H9 (cell line): ENCODE data around the gene C7. TPM values are rescaled to one million over a fixed set of nuclear protein-coding genes. Genes with fewer than 3 reads are reported as not detected.

Experiments used
- DNase-seq: peaks from one replicate; pipeline ENCODE4 v3.0.0-alpha.2; 2017
- H2AFZ ChIP-seq: one replicate; pipeline ENCODE4 v1.6.1; 2013; ENCODE audit warnings: mild to moderate bottlenecking, low read length, control low read depth, moderate library complexity
- H2AK5ac ChIP-seq: 2 replicates; pipeline ENCODE4 v1.6.1; 2013; ENCODE audit warnings: low read length, control low read depth, mixed read lengths; ENCODE audit not compliant: insufficient read length
- H2BK120ac ChIP-seq: one replicate; pipeline ENCODE4 v1.6.1; 2013; ENCODE audit warnings: low read depth, mild to moderate bottlenecking, low read length, control low read depth, inconsistent platforms; ENCODE audit not compliant: poor library complexity, severe bottlenecking
- H2BK12ac ChIP-seq: 2 replicates; pipeline ENCODE4 v1.6.1; 2013; ENCODE audit warnings: low read length, control low read depth, mixed read lengths, low read depth; ENCODE audit not compliant: insufficient read length
- H2BK15ac ChIP-seq: 2 replicates; pipeline ENCODE4 v1.6.1; 2013; ENCODE audit warnings: low read depth, low read length, control low read depth
- H2BK20ac ChIP-seq: one replicate; pipeline ENCODE4 v1.6.1; 2013; ENCODE audit warnings: low read depth, mild to moderate bottlenecking, low read length, control low read depth, inconsistent platforms; ENCODE audit not compliant: poor library complexity, severe bottlenecking
- H2BK5ac ChIP-seq: 2 replicates; pipeline ENCODE4 v1.6.1; 2013; ENCODE audit warnings: low read length, control low read depth, mixed read lengths; ENCODE audit not compliant: insufficient read length
- H3K14ac ChIP-seq: 2 replicates; pipeline ENCODE4 v1.6.1; 2013; ENCODE audit warnings: low read length, control low read depth; ENCODE audit not compliant: insufficient read depth
- H3K18ac ChIP-seq: 2 replicates; pipeline ENCODE4 v1.6.1; 2013; ENCODE audit warnings: low read depth, mild to moderate bottlenecking, mixed read lengths, low read length, control low read depth; ENCODE audit not compliant: insufficient read length
- H3K23ac ChIP-seq: 2 replicates; pipeline ENCODE4 v1.6.1; 2013; ENCODE audit warnings: low read length, control low read depth, mixed read lengths, low read depth; ENCODE audit not compliant: insufficient read length
- H3K23me2 ChIP-seq: 2 replicates; pipeline ENCODE4 v1.6.1; 2013; ENCODE audit warnings: low read depth, mild to moderate bottlenecking, mixed read lengths, low read length, control low read depth; ENCODE audit not compliant: insufficient read length, poor library complexity, severe bottlenecking
- H3K27ac ChIP-seq: 2 replicates; pipeline ENCODE4 v1.5.1; 2013; ENCODE audit warnings: low read length, control low read depth, mixed read lengths, low read depth; ENCODE audit not compliant: insufficient read length
- H3K27me3 ChIP-seq: 2 replicates; pipeline ENCODE4 v1.6.1; 2013; ENCODE audit warnings: low read length, control low read depth, inconsistent platforms; ENCODE audit not compliant: insufficient read depth
- H3K4ac ChIP-seq: 2 replicates; pipeline ENCODE4 v1.6.1; 2013; ENCODE audit warnings: low read depth, mild to moderate bottlenecking, control low read depth, inconsistent platforms, low read length, moderate library complexity
- H3K4me1 ChIP-seq: 2 replicates; pipeline ENCODE4 v1.6.1; 2013; ENCODE audit warnings: low read length, control low read depth, inconsistent platforms; ENCODE audit not compliant: insufficient read depth
- H3K4me2 ChIP-seq: 2 replicates; pipeline ENCODE4 v1.6.1; 2013; ENCODE audit warnings: low read length, control low read depth, mixed read lengths; ENCODE audit not compliant: insufficient read length, insufficient read depth
- H3K56ac ChIP-seq: 2 replicates; pipeline ENCODE4 v1.6.1; 2013; ENCODE audit warnings: low read depth, mild to moderate bottlenecking, mixed read lengths, low read length, control low read depth; ENCODE audit not compliant: insufficient read length
- H3K79me1 ChIP-seq: 2 replicates; pipeline ENCODE4 v1.6.1; 2013; ENCODE audit warnings: low read depth, mild to moderate bottlenecking, moderate library complexity, low read length, control low read depth, inconsistent platforms; ENCODE audit not compliant: insufficient read depth, poor library complexity, severe bottlenecking
- H3K79me2 ChIP-seq: 2 replicates; pipeline ENCODE4 v1.6.1; 2013; ENCODE audit warnings: low read length, control low read depth, inconsistent platforms; ENCODE audit not compliant: insufficient read depth
- H3K9ac ChIP-seq: 2 replicates; pipeline ENCODE4 v1.6.1; 2013; ENCODE audit warnings: low read length, control low read depth, mixed read lengths; ENCODE audit not compliant: insufficient read length; ENCODE audit errors: extremely low read depth
- H3K9me3 ChIP-seq: one replicate; pipeline ENCODE4 v1.6.1; 2013; ENCODE audit warnings: low read depth, low read length, inconsistent platforms; ENCODE audit not compliant: control insufficient read depth
- H3T11ph ChIP-seq: one replicate; pipeline ENCODE4 v1.6.1; 2013; ENCODE audit warnings: mild to moderate bottlenecking, low read length, control low read depth, inconsistent platforms
- H4K20me1 ChIP-seq: one replicate; pipeline ENCODE4 v1.6.1; 2013; ENCODE audit not compliant: control insufficient read depth, insufficient read length, insufficient read depth
- H4K5ac ChIP-seq: 2 replicates; pipeline ENCODE4 v1.6.1; 2013; ENCODE audit warnings: low read depth, mild to moderate bottlenecking, mixed read lengths, low read length, control low read depth; ENCODE audit not compliant: insufficient read length
- H4K8ac ChIP-seq: replicated peaks from 2 replicates; pipeline ENCODE4 v1.6.1; 2013; ENCODE audit warnings: low read length, control low read depth, mixed read lengths, low read depth; ENCODE audit not compliant: insufficient read length
- H4K91ac ChIP-seq: 2 replicates; pipeline ENCODE4 v1.6.1; 2013; ENCODE audit warnings: low read depth, mild to moderate bottlenecking, moderate library complexity, mixed read lengths, low read length, control low read depth; ENCODE audit not compliant: insufficient read length
- H3K27ac Mint-ChIP-seq, 3 experiments: 2 replicates in 2 of 3; 3 replicates in 1 of 3; pipeline ENCODE4 v1.8.0; 2020 to 2021; ENCODE audit warnings: mixed read lengths in 3 of 3, mild to moderate bottlenecking in 1 of 3, moderate library complexity in 1 of 3
- H3K27me3 Mint-ChIP-seq: 2 replicates; pipeline ENCODE4 v1.8.0; 2021; ENCODE audit warnings: low read depth, mild to moderate bottlenecking, moderate library complexity, mixed read lengths
- H3K36me3 Mint-ChIP-seq, 3 experiments: 2 replicates in 2 of 3; 3 replicates in 1 of 3; pipeline ENCODE4 v1.8.0; 2020 to 2021; ENCODE audit warnings: low read depth in 3 of 3, mixed read lengths in 3 of 3; ENCODE audit not compliant: insufficient read depth in 1 of 3
- H3K4me1 Mint-ChIP-seq, 2 experiments: 2 replicates each; pipeline ENCODE4 v1.8.0; 2020; ENCODE audit warnings: mixed read lengths in 2 of 2
- H3K4me3 Mint-ChIP-seq, 2 experiments: 2 replicates in 1 of 2; 3 replicates in 1 of 2; pipeline ENCODE4 v1.8.0; 2020 to 2021; ENCODE audit warnings: mild to moderate bottlenecking in 2 of 2, mixed read lengths in 2 of 2, moderate library complexity in 1 of 2
- H3K9me3 Mint-ChIP-seq, 2 experiments: 2 replicates in 1 of 2; 3 replicates in 1 of 2; pipeline ENCODE4 v1.8.0; 2020; ENCODE audit warnings: mild to moderate bottlenecking in 2 of 2, mixed read lengths in 2 of 2, moderate library complexity in 1 of 2
- CTCF ChIP-seq: fragments of 200-600 bp; sonication (generic); conservative IDR thresholded peaks from 3 replicates; pipeline ENCODE4 v1.8.0; 2021; ENCODE audit warnings: antibody characterized with exemption, mild to moderate bottlenecking
- WGBS: extraction: QIAGEN DNeasy Blood & Tissue Kit; methylation state at CpG from one replicate; pipeline ENCODE4 v1.1.7; 2013; ENCODE audit warnings: missing lambda C conversion rate, low lambda C conversion rate, mixed read lengths; ENCODE audit not compliant: insufficient read length; ENCODE audit errors: extremely low coverage; 5-methylcytosine and 5-hydroxymethylcytosine counted together
- total RNA-seq: library from RNA; stranded (reverse); gene quantifications from 2 replicates; pipeline ENCODE4 v1.2.1, GENCODE V29; 2021

The C7 gene
- total RNA-seq, 1 experiment from 2014 or later: 0.52 TPM

DNA sequence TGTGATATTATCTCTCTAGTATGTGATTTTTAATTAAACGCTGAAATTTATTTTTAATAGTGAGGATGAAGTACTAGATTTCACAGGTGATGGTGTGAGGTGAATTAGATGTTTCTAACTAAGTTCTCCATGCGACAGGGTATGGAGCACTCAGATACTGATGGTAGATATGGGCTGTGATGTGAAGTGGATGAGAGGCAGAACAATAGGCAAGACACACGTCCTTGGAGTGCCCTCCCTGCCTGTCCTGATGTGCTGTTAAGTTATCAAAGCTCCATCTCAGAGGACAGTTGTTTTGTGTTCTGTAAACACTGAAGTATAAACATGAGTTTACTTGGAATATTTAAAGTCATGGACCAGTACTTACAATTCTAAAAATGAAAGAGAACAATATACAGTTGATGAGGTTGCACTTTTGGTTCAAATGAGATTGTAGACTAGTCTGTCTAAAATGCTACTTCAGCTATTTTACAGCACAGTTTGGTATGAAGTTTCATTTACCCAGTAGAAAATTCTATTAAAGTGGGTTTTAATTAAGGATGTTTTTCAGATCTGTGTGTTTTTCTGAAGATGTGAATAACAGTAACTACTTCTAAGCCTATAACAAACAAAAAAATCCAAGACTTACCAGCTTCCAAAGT, 64.2 kb downstream of the C7 start:
- Histone ChIP-seq H4K91ac (no peak overlapping the region), H3K4me2 (no peak overlapping the region), H2AK5ac (no peak overlapping the region), H3K23ac (no peak overlapping the region), H2AFZ (no peak overlapping the region), H4K8ac (no peak overlapping the region), H3K27ac (no peak overlapping the region), H2BK12ac (no peak overlapping the region), H2BK20ac (no peak overlapping the region), H3K9me3 (no peaks in the 10 kb centered on the region), H3K27me3 (no peaks in the 10 kb centered on the region), H4K20me1 (no peaks in the 10 kb centered on the region), H3K14ac (no peak overlapping the region), H3T11ph (no peak overlapping the region), H4K5ac (no peak overlapping the region), H3K23me2 (no peaks in the 10 kb centered on the region), H3K4ac (no peak overlapping the region), H3K9ac (no peak overlapping the region), H2BK15ac (no peak overlapping the region), H3K79me1 (no peaks in the 10 kb centered on the region), H3K4me1 (no peaks in the 10 kb centered on the region; the same call in 1 of the 2 replicates), H3K18ac (no peak overlapping the region), H2BK5ac (no peak overlapping the region), H3K56ac (no peak overlapping the region), H3K79me2 (no peaks in the 10 kb centered on the region), H2BK120ac (no peak overlapping the region)
- TF ChIP-seq CTCF: no peak
- Mint-ChIP-seq H3K9me3 (no peaks in the 10 kb centered on the region; a peak in 1 of 5 replicates), H3K4me3 (no peak overlapping the region), H3K27me3 (no peaks in the 10 kb centered on the region), H3K27ac (no peak overlapping the region), H3K4me1 (peaks cover 6 to 8% of the 10 kb centered on the region in 2 experiments), H3K36me3 (no peaks in the 10 kb centered on the region)
- no CpG with 5 or more reads among the region's 3 CpGs for WGBS
- no peak for DNase-seq
